PC-9 (cell line): ENCODE measurements around the gene ALDH1A3. TPM values are rescaled to one million over a fixed set of nuclear protein-coding genes. Genes with fewer than 3 reads are reported as not detected.

Source experiments
- BruUV-seq: library from RNA; stranded (reverse); fragments of 400-500 nt; replicated peaks from 2 replicates; lab custom pipeline; 2021; lab: Mats Ljungman, UMichigan
- CTCF ChIA-PET: fragments of 300-600 bp; sonication (Branson Sonifier 250); formaldehyde crosslinking; loops from one replicate; lab custom pipeline; 2022; ENCODE audit warnings: antibody characterized with exemption; lab: Charles Lee
- POLR2A ChIA-PET: fragments of 300-600 bp; sonication (Branson Sonifier 250); formaldehyde crosslinking; loops from one replicate; lab custom pipeline; 2022; ENCODE audit warnings: antibody characterized with exemption; ENCODE audit not compliant: unreplicated experiment; lab: Charles Lee
- DNase-seq, 2 experiments: peaks; one replicate each; pipeline versions ENCODE4 v3.0.0 to v3.0.0-alpha.2; 2015 to 2022; ENCODE audit warnings: mixed read lengths in 1 of 2
- H2AFZ ChIP-seq: fragments of 200-600 bp; sonication (generic); 2 replicates; pipeline ENCODE4 v1.8.1; 2017; ENCODE audit warnings: antibody characterized with exemption
- H3F3A ChIP-seq: fragments of 200-600 bp; sonication (generic); 2 replicates; pipeline ENCODE4 v1.8.1; 2017; ENCODE audit warnings: antibody characterized with exemption, mild to moderate bottlenecking, low read depth; ENCODE audit not compliant: insufficient read depth
- H3K27ac ChIP-seq: fragments of 200-600 bp; sonication (generic); 2 replicates; pipeline ENCODE4 v1.6.1; 2016; ENCODE audit warnings: mixed run types
- H3K27me3 ChIP-seq: fragments of 200-600 bp; sonication (generic); 2 replicates; pipeline ENCODE4 v1.6.1; 2016; ENCODE audit warnings: low read depth, mixed run types; ENCODE audit not compliant: insufficient read depth
- H3K36me3 ChIP-seq: fragments of 200-600 bp; sonication (generic); 2 replicates; pipeline ENCODE4 v1.6.1; 2016; ENCODE audit warnings: low read depth, mixed run types
- H3K4me1 ChIP-seq: fragments of 200-600 bp; sonication (generic); replicated peaks from 2 replicates; pipeline ENCODE4 v1.6.1; 2016; ENCODE audit warnings: mixed run types; ENCODE audit not compliant: insufficient read depth
- H3K4me2 ChIP-seq: fragments of 200-600 bp; sonication (generic); 2 replicates; pipeline ENCODE4 v1.6.1; 2017; ENCODE audit warnings: mixed run types
- H3K4me3 ChIP-seq: fragments of 200-600 bp; sonication (generic); 2 replicates; pipeline ENCODE4 v1.6.1; 2016; ENCODE audit warnings: mixed run types
- H3K79me2 ChIP-seq: fragments of 200-600 bp; sonication (generic); 2 replicates; pipeline ENCODE4 v1.6.1; 2017; ENCODE audit warnings: low read depth, mixed run types
- H3K9me2 ChIP-seq: fragments of 200-600 bp; sonication (generic); 2 replicates; pipeline ENCODE4 v1.8.1; 2017; ENCODE audit warnings: mild to moderate bottlenecking; ENCODE audit not compliant: insufficient read depth
- H3K9me3 ChIP-seq: fragments of 200-600 bp; sonication (generic); 2 replicates; pipeline ENCODE4 v1.8.1; 2016; ENCODE audit warnings: low read depth; ENCODE audit not compliant: insufficient read depth
- H4K20me1 ChIP-seq: fragments of 200-600 bp; sonication (generic); 2 replicates; pipeline ENCODE4 v1.8.1; 2017; ENCODE audit not compliant: insufficient read depth
- CTCF ChIP-seq: fragments of 200-600 bp; sonication (generic); conservative IDR thresholded peaks from 2 replicates; pipeline ENCODE4 v1.6.1; 2017; ENCODE audit warnings: mixed run types, antibody characterized with exemption, mild to moderate bottlenecking, moderate library complexity
- EZH2 ChIP-seq: fragments of 200-600 bp; sonication (generic); IDR thresholded peaks from 2 replicates; pipeline ENCODE4 v1.8.0; 2017; ENCODE audit warnings: antibody characterized with exemption, low read depth
- intact Hi-C: fragments of 100-400 bp; cut with micrococcal nuclease; formaldehyde crosslinking; loops from one replicate; pipeline ENCODE4 v1.10.0; 2022; ENCODE audit not compliant: unreplicated experiment
- total RNA-seq: library from RNA; stranded (reverse); gene quantifications from 2 replicates; pipeline ENCODE4 v1.2.3, GENCODE V29; 2021

ALDH1A3 gene
- total RNA-seq, 1 experiment from 2014 or later, result 469 TPM

- intact Hi-C loops, result no loop called here
- Histone ChIP-seq H3K9me2 (no peaks in the 10 kb centered on the region), H3F3A (no peaks in the 10 kb centered on the region), H3K4me3 (no peak overlapping the region), H3K9me3 (no peaks in the 10 kb centered on the region), H3K27ac (no peak overlapping the region), H3K79me2 (peaks cover 4% of the 10 kb centered on the region; the same call in 1 of the 2 replicates), H2AFZ (no peak overlapping the region), H3K4me2 (no peak overlapping the region), H3K4me1 (peaks cover 7% of the 10 kb centered on the region), H3K27me3 (no peaks in the 10 kb centered on the region), H3K36me3 (no peaks in the 10 kb centered on the region), H4K20me1 (no peaks in the 10 kb centered on the region)
- no TSS peak for BruUV-seq
- ChIA-PET POLR2A (no interaction called here), CTCF (no interaction called here)
- TF ChIP-seq CTCF (no peak), EZH2 (no peak)
- DNase-seq, result no peak
These were observed 72.9 kb downstream of the ALDH1A3 start for GRCh38 chr15:100952566-100952965.

- no TSS peak for BruUV-seq
- DNase-seq, result peak in 1 of 2 experiments; percentile 65
- peak overlapping the region; percentile 20; the same call in 1 of the 2 replicates for H2AFZ ChIP-seq
- no peak for TF ChIP-seq CTCF
- TF ChIP-seq EZH2, result no peak
- peak overlapping the region; percentile 61 for H3K4me2 ChIP-seq
- peaks cover 7% of the 10 kb centered on the region; the same call in 1 of the 2 replicates for H3F3A ChIP-seq
- H3K36me3 ChIP-seq, result no peaks in the 10 kb centered on the region
- peaks cover 4% of the 10 kb centered on the region; the same call in 1 of the 2 replicates for H3K79me2 ChIP-seq
- no peaks in the 10 kb centered on the region for H3K9me3 ChIP-seq
- no peaks in the 10 kb centered on the region for H3K27me3 ChIP-seq
- H3K27ac ChIP-seq, result peak overlapping the region; percentile 70
- H4K20me1 ChIP-seq, result no peaks in the 10 kb centered on the region
- CTCF ChIA-PET, result no interaction called here
- intact Hi-C loops, result no loop called here
- POLR2A ChIA-PET, result no interaction called here
- H3K9me2 ChIP-seq, result no peaks in the 10 kb centered on the region; the same call in 1 of the 2 replicates
- H3K4me3 ChIP-seq, result 0 out of 2 replicates have a peak overlapping the region, but pooled peaks have one; percentile 2
- H3K4me1 ChIP-seq, result peaks cover 27% of the 10 kb centered on the region
These were observed 78.9 kb downstream of the ALDH1A3 start for GRCh38 chr15:100958326-100959065.

GRCh38 chr15:100959066-100960050, 79.7 kb downstream of the ALDH1A3 start:
- intact Hi-C loops, result no loop called here
- Histone ChIP-seq H3K27ac (peak overlapping the region; percentile 70; the same call in 1 of the 2 replicates), H3F3A (peaks cover 7% of the 10 kb centered on the region; the same call in 1 of the 2 replicates), H3K9me2 (no peaks in the 10 kb centered on the region; the same call in 1 of the 2 replicates), H4K20me1 (no peaks in the 10 kb centered on the region), H3K36me3 (no peaks in the 10 kb centered on the region), H2AFZ (peak overlapping the region; percentile 20; the same call in 1 of the 2 replicates), H3K4me3 (no peak overlapping the region), H3K79me2 (peaks cover 4% of the 10 kb centered on the region; the same call in 1 of the 2 replicates), H3K4me1 (peaks cover 27% of the 10 kb centered on the region), H3K9me3 (no peaks in the 10 kb centered on the region), H3K27me3 (no peaks in the 10 kb centered on the region), H3K4me2 (peak overlapping the region; percentile 61)
- BruUV-seq, result no TSS peak
- no peak for TF ChIP-seq CTCF
- TF ChIP-seq EZH2, result no peak
- peak in 1 of 2 experiments; percentile 26 for DNase-seq
- ChIA-PET CTCF (no interaction called here), POLR2A (no interaction called here)
